ENCODE data around the gene DTHD1. TPM values are rescaled to one million over a fixed set of nuclear protein-coding genes. Genes with fewer than 3 reads are reported as not detected.
A peak's percentile ranks its signal among the peaks of the same experiment; 100 is the strongest.

Gene DTHD1
- total RNA-seq, 2 donors from 2014 or later = 0.74 to 0.99 TPM

DNA sequence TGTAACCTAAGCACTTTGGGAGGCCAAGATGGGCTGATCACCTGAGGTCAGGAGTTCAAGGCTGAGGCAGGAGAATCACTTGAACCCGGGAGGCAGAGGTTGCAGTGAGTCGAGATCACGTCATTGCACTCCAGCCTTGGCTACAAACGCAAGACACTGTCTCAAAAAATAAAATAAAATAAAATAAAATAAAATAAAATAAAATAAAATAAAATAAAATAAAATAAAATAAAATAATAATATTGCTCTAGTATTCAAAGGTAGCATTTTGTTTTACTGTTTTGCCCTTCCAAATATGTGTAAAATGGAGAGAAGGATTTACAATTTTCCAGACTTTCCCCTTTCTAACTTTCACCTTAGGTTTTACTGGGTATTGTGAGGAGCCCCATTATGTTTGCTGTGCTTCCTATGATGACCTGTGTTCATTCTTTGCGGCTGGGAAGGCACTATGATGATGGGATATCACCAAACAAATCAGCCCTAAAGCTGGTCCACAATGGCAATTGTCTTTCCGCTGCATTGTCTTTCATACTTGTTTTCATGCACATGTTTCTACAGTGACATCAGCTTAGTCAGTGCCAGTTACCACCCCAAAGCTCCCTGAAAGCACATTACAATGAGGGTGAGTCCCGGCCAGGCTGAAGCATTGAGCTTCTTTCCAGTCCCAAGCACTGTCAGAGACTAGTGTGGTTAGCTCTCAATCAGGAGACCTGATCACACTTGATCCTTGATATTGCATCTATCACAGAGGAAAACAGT is 50.8 kb downstream of the DTHD1 start:
- H3K4me1 Mint-ChIP-seq = peaks cover 12% of the 10 kb centered on the region
- H3K27me3 Mint-ChIP-seq = no peaks in the 10 kb centered on the region
- peak; percentile 89 for ATAC-seq (replicated peaks)
- no peaks in the 10 kb centered on the region for H3K36me3 Mint-ChIP-seq (ENCODE audit: low read depth)
- H3K27ac Mint-ChIP-seq = peak overlapping the region; percentile 90
- peak overlapping the region; percentile 26 for H3K4me3 Mint-ChIP-seq
- H3K9me3 Mint-ChIP-seq = no peaks in the 10 kb centered on the region

DNA sequence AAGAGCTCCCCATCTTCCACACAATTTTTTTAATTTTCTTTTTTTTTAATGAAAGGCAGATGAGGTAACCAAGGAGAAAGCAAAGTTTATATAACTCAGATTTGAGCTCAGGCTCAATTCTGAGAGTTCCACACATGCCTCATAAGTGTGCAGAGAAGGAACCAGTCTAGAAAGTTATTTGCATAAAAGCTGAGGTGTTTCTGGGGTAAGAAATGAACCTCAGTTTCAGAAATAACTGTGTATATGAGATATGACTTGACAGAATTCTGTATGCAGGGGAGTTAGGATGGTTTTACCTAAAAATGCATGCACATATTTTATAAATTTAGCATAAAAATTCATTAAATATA is 51.3 kb downstream of the DTHD1 start:
- Mint-ChIP-seq H3K9me3 (no peaks in the 10 kb centered on the region), H3K4me1 (peaks cover 12% of the 10 kb centered on the region), H3K27ac (peak overlapping the region; percentile 90), H3K36me3 (ENCODE audit: low read depth) (no peaks in the 10 kb centered on the region), H3K4me3 (peak overlapping the region; percentile 26), H3K27me3 (no peaks in the 10 kb centered on the region)
- peak; percentile 89 for ATAC-seq (replicated peaks)

DNA sequence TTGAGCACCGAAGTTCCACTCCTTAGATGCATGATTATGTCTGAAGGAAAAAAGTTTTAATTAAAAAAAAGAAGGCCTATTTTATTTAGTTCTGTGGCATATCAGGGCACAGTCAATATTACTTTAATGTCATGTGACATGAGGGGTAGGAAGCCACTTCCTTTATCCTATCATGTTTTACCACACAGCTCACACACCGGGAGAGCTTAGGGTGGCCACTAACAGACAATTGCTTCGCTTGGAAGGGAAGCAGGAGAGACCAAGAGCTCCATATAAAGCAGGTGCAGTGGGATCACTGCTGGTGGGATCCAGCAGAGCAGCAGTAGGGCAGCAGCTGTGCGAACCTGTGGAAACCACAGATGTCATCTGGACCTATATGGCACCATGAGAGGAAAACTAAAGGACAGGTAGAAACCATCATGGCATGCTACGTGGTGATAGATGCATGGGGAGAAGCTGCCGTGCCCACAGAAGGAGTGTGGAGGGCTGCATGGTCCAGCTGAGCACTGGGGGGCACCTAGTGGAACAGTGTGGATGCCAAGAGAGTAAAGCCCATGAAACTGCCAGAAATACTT is 52.0 kb downstream of the DTHD1 start:
- H3K27ac Mint-ChIP-seq = no peak overlapping the region
- H3K4me1 Mint-ChIP-seq = peaks cover 12% of the 10 kb centered on the region
- no peak overlapping the region for H3K4me3 Mint-ChIP-seq
- H3K36me3 Mint-ChIP-seq (ENCODE audit: low read depth) = no peaks in the 10 kb centered on the region
- no peaks in the 10 kb centered on the region for H3K9me3 Mint-ChIP-seq
- no peak for ATAC-seq (replicated peaks)
- no peaks in the 10 kb centered on the region for H3K27me3 Mint-ChIP-seq

DNA sequence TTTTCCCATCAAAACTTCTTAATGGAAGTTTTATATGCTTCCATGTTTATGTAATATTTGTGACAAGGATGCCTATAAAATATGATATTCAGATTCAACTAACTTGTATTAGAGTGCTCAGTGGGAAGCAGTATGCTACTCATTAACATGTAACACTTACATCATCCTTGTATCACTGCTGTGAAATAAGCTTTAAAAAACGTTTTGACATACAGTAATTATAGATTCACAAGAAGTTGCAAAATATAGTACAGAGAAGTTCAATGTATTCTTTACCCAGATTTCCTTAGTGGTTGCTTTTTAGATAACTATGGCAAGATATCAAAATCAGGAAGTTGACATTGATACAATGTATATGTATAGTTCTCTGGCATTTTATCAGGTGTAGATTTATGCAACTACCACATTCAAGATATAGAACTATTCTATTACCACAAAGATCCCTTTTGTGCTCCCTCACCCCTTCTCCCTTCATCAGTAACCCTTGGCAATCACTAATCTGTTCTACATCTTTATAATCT is 56.3 kb downstream of the DTHD1 start:
- Mint-ChIP-seq H3K4me3 (no peak overlapping the region), H3K9me3 (no peaks in the 10 kb centered on the region), H3K27ac (no peak overlapping the region), H3K4me1 (peaks cover 5% of the 10 kb centered on the region), H3K36me3 (ENCODE audit: low read depth) (no peaks in the 10 kb centered on the region), H3K27me3 (no peaks in the 10 kb centered on the region)
- no peak for ATAC-seq (replicated peaks)

DNA sequence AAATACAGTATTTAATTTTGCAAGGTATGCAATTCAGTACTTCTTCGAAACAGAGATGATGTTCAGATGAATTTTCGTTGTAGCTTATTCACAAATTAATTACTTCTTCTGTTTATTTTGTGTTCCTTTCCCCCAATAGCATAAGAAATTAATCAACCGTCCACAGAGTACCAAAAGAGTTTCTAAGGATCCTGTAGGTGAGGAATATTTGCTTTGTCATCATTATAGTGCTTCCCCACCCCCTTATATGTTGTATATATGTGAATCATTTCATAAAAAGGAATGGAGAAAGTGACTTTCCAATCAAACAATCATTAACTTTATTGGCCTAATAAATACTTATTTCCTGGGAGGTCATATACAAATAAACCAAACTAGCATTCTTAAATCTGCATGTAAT is 57.6 kb downstream of the DTHD1 start:
- Mint-ChIP-seq H3K4me1 (peaks cover 5% of the 10 kb centered on the region), H3K27ac (no peak overlapping the region), H3K36me3 (ENCODE audit: low read depth) (no peaks in the 10 kb centered on the region), H3K9me3 (no peaks in the 10 kb centered on the region), H3K4me3 (no peak overlapping the region), H3K27me3 (no peaks in the 10 kb centered on the region)
- no peak for ATAC-seq (replicated peaks)

DNA sequence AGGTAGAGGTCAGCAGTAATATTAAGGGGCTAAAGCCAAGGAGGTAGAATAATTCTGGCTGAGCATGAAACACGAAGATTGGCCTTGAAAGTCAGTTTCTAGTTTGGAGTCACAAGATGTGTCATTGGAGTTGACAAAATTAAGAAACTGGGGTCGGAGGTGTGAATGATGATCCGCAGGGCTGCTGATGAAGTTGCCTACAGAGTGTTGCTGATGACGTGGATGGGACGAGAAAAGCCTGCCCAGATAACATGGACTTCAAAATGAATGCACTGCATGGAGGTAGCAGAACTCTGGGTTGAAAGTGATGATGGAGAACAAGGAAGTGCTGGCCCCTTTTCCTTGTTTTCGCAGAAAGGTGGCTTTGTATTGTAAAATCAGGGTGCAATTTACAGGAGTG is 60.5 kb downstream of the DTHD1 start:
- H3K9me3 Mint-ChIP-seq = no peaks in the 10 kb centered on the region
- peaks cover 1% of the 10 kb centered on the region for H3K4me1 Mint-ChIP-seq
- H3K27ac Mint-ChIP-seq = no peak overlapping the region
- no peak for ATAC-seq (replicated peaks)
- H3K4me3 Mint-ChIP-seq = no peak overlapping the region
- no peaks in the 10 kb centered on the region for H3K27me3 Mint-ChIP-seq
- H3K36me3 Mint-ChIP-seq (ENCODE audit: low read depth) = no peaks in the 10 kb centered on the region

DNA sequence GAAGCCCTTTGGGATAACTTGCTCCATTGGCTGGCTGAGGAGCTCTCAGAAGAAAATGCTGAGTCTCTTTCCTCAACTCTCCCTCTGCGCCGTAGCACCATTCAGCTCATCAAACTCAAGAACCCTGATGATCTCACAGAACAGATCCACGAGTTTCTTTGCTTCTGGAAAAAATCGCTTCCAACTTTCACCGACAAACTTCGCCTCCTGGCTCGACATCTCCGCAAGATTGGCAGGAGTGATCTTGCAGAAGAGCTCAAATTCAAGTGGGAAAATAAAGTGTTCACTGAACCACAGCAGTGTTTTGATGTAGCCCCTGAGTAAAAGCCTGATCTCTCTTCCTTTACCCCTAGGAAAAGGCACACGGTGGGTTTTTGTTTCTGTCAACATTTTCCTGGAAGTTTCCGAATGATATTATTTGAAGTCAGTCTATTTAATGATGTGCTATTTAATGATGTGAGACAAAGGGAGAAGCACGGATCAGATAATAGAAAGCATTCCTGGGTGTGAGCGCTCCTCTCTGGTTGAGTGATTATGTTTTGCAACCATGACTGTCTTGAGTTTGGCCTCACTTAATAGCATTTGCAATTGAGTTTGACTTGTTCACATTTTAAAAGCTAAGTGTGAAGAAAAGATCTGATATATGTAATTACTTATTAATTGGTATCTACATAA is 62.2 kb downstream of the DTHD1 start:
- Mint-ChIP-seq H3K36me3 (ENCODE audit: low read depth) (no peaks in the 10 kb centered on the region), H3K27ac (no peak overlapping the region), H3K4me3 (no peak overlapping the region), H3K4me1 (peaks cover 6% of the 10 kb centered on the region), H3K27me3 (no peaks in the 10 kb centered on the region), H3K9me3 (no peaks in the 10 kb centered on the region)
- ATAC-seq (replicated peaks) = no peak

DNA sequence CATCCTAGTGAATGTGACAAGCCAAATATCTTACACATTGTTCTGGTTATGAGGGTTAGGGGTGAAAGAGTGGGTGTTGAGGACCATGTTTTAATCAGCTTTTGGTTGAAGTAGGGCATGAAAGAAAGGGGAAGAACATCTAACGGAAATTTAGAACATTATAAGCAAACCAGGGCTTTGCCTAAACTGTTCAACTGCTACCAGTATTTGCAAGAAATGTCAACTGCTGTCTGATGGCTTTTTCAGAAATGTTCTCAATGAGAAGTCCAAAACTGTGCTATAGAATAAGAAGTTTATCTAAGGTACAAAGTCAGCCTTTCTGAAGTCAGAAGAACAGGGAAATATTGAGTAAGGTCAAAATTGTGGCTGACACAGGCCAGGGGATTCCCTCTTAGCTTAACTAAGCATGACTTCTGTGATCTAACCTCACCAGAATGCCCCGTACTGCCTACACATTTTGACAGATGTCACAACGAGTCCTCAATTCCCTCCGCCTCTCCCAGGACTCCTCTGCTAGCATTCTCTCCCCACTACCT is 67.1 kb downstream of the DTHD1 start:
- peak; percentile 96 for ATAC-seq (replicated peaks)
- peaks cover 18% of the 10 kb centered on the region for H3K4me1 Mint-ChIP-seq
- H3K9me3 Mint-ChIP-seq = no peaks in the 10 kb centered on the region
- peak overlapping the region; percentile 44 for H3K4me3 Mint-ChIP-seq
- H3K27ac Mint-ChIP-seq = peak overlapping the region; percentile 48
- H3K27me3 Mint-ChIP-seq = no peaks in the 10 kb centered on the region
- H3K36me3 Mint-ChIP-seq (ENCODE audit: low read depth) = no peaks in the 10 kb centered on the region

DNA sequence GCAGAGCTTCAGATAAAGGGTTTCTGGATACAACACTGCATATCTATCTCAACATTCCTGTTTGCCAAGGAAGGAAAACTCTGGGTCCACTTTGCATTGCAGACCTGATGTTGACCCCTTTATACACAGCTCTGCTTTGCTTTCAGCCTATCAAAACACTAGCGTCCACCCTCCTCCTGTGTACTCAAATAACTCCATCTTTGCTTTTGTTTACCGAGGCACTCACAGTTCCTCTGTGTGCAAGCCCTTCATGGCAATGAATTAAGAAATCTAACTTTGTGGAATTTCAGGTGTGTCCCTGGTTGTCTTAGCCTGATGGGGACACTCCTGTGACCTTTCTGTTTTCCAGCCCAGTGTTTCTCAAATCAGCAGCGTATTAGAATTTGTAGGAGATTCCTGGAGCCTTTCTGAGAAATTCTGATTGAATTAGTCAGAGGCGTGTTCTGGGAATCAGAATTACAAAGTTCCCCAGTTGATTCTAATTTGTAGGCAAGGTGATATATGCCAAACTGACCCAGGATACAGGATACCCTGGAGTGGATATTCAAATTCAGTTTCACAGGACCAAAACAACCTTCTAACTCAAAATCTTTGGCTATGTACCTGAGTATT is 68.6 kb downstream of the DTHD1 start:
- peak overlapping the region; percentile 44 for H3K4me3 Mint-ChIP-seq

DNA sequence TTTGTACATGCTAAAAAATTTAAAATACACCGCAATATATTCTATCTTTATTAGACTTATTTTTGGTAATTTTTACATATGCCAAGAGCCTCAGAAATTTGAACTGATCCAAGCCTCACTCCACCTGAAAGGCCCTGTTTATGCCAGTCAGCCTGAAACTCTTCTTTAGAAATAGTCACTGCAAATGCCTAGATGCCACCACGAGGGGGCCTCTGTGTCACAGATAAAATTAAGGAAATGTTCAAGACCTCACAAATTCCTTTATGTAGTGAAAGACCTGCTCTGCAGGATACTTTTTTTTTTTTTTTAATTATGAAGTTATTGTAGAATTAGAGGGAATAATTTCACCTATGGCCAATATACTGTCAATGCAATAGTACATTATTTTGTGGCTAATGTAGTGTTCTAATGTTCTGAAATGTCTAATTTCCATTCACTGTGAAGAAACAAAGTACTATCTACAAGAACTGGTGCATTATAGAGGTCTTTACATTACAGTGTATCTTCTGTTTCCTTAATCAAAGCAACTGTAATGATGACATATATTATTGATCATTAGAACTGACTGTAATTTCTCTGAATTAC is 69.8 kb downstream of the DTHD1 start:
- Mint-ChIP-seq H3K27me3 (no peaks in the 10 kb centered on the region), H3K36me3 (ENCODE audit: low read depth) (no peaks in the 10 kb centered on the region), H3K4me3 (no peak overlapping the region), H3K27ac (peak overlapping the region; percentile 48), H3K9me3 (no peaks in the 10 kb centered on the region), H3K4me1 (peaks cover 18% of the 10 kb centered on the region)
- ATAC-seq (replicated peaks) = peak; percentile 34

More for the DNA sequence above, 68.6 kb downstream of the DTHD1 start:
- no peak for ATAC-seq (replicated peaks)
- Mint-ChIP-seq H3K27ac (peak overlapping the region; percentile 48), H3K27me3 (no peaks in the 10 kb centered on the region), H3K9me3 (no peaks in the 10 kb centered on the region), H3K36me3 (ENCODE audit: low read depth) (no peaks in the 10 kb centered on the region), H3K4me1 (peaks cover 18% of the 10 kb centered on the region)

DNA sequence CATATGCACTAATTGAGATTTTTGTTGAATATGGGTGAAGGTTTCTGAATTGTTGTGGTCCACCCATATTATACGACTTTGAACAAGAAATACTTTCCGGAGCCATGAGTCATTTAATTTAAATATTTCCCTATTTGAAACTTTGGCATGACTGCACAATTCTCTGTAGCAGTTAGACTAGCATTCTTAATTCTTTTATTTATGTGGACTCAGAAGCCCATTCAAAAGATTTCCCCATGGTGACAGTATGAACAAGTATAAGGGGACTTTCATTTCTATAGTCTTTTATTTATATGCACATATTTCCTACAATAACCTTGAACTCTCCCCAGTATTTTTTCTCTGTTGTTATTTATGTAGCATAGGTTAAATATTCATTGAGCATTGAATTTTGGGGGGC is 72.6 kb downstream of the DTHD1 start:
- Mint-ChIP-seq H3K27ac (no peak overlapping the region), H3K9me3 (no peaks in the 10 kb centered on the region)

DNA sequence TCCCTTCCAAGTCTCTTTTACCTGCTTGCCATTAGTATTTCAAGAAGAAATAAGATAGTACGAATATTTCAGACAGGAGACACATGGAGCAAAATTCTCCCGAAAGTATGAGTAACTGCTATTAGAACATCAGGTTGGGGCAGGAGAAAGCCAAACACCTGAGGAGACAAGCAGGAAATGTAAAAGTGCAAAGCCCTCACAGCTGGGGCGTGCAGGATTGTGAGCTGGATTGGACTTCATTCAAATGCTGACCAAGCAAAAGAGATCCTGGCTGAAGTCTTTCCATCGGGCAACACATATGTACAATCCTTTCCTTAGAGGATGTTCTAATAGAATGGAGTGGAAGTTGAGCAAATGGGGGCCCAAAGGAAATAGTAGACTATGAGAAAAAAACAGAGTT is 76.8 kb downstream of the DTHD1 start:
- H3K27me3 Mint-ChIP-seq = no peaks in the 10 kb centered on the region
- no peaks in the 10 kb centered on the region for H3K36me3 Mint-ChIP-seq (ENCODE audit: low read depth)
- H3K4me1 Mint-ChIP-seq = no peaks in the 10 kb centered on the region
- H3K9me3 Mint-ChIP-seq = no peaks in the 10 kb centered on the region
- H3K27ac Mint-ChIP-seq = no peak overlapping the region
- H3K4me3 Mint-ChIP-seq = no peak overlapping the region
- no peak for ATAC-seq (replicated peaks)

More for the DNA sequence above, 72.6 kb downstream of the DTHD1 start:
- H3K27me3 Mint-ChIP-seq = no peaks in the 10 kb centered on the region
- H3K36me3 Mint-ChIP-seq (ENCODE audit: low read depth) = no peaks in the 10 kb centered on the region
- H3K4me3 Mint-ChIP-seq = no peak overlapping the region
- H3K4me1 Mint-ChIP-seq = peaks cover 8% of the 10 kb centered on the region
- ATAC-seq (replicated peaks) = no peak

DNA sequence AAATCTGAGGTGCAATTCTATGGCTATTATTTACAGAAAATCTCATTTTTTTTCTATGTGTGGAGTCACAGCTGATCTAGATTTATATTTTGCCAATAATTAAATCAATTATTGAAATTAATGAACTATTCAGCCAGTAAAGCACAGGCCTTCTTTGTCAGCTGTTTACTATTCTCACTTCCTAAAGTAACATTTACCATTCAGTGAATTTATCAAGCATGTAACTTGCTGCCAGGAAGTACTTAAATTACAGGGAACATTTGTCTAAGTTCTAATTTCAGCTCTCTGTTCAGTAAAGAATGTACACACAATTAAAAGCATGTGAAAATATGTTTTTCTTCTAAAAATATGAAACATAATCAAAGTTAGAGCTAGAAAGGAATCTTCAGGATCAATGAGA is 79.3 kb downstream of the DTHD1 start:
- H3K27me3 Mint-ChIP-seq = no peaks in the 10 kb centered on the region
- H3K4me1 Mint-ChIP-seq = peaks cover 6% of the 10 kb centered on the region
- ATAC-seq (replicated peaks) = no peak
- H3K4me3 Mint-ChIP-seq = no peak overlapping the region
- no peak overlapping the region for H3K27ac Mint-ChIP-seq
- no peaks in the 10 kb centered on the region for H3K9me3 Mint-ChIP-seq
- no peaks in the 10 kb centered on the region for H3K36me3 Mint-ChIP-seq (ENCODE audit: low read depth)

DNA sequence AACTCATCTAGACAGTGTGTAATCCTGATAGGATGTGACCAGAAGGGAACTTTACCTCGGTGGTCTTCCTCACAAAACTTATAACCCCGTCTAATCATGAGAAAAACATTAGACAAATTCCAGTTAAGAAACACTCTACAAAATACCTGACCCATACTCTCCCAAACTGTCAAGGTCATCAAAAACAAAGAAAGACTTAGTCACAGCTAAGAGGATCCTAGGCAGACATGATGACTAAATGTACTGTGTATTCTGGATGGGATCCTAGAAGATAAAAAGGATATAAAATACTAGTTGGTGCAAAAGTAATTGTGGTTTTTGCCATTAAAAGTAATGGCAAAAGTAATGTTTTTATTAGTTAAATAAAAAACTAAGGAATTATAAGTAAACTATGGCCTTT is 81.6 kb downstream of the DTHD1 start:
- Mint-ChIP-seq H3K4me3 (no peak overlapping the region), H3K36me3 (ENCODE audit: low read depth) (no peaks in the 10 kb centered on the region), H3K27me3 (no peaks in the 10 kb centered on the region), H3K9me3 (no peaks in the 10 kb centered on the region), H3K4me1 (peaks cover 6% of the 10 kb centered on the region), H3K27ac (no peak overlapping the region)
- ATAC-seq (replicated peaks) = no peak

All from activated T-helper 17 cell treated with anti-CD3 and anti-CD28 coated beads, Interleukin-2, amount 50 U/mL, for 72 hours (primary cell).